SH-SY5Y (cell line): Measurements from ENCODE around the gene ADGRA1.

Source experiments
- GATA2 ChIP-seq: IDR thresholded peaks from 2 replicates; pipeline ENCODE4 v1.6.1; 2011; ENCODE audit warnings: mild to moderate bottlenecking, low read depth, low read length
- GATA3 ChIP-seq: IDR thresholded peaks from 2 replicates; pipeline ENCODE4 v1.6.1; 2011; ENCODE audit warnings: low read depth, mild to moderate bottlenecking, low read length, moderate library complexity

GRCh38 chr10:133106516-133106915, 18.8 kb downstream of the ADGRA1 start:
- TF ChIP-seq GATA2 (no peak), GATA3 (no peak)
